Omental fat pad (tissue), 4 donors: ENCODE results near the gene PLEKHM3. TPM values are rescaled to one million over a fixed set of nuclear protein-coding genes. Genes with fewer than 3 reads are reported as not detected.

Source experiments
- ATAC-seq: fragments of 150-250 bp; one replicate; pipeline ENCODE4 v1.9.1; 2016; ENCODE audit warnings: mild to moderate bottlenecking, moderate library complexity; ENCODE audit not compliant: low FRiP score
- DNase-seq: peaks from one replicate; pipeline ENCODE4 v3.0.0-alpha.2; 2019; ENCODE audit warnings: low spot score
- total RNA-seq, 4 donors: library from RNA; depleted of rRNA; stranded (reverse); fragments of >200 nt; gene quantifications; one replicate each; pipeline ENCODE4 v1.1.0, GENCODE V29; 2016
- TF ChIP-seq, protein P1 (sequence below), 3 donors: fragments of 450-650 bp; IDR thresholded peaks; one replicate each; pipeline ENCODE4 v1.5.1; 2016 to 2017; ENCODE audit warnings: antibody characterized with exemption in 3 of 3, mild to moderate bottlenecking in 3 of 3, moderate library complexity in 2 of 3

PLEKHM3 gene
- total RNA-seq, 4 donors from 2014 or later, result 14.1 to 31.4 (median 24.2) TPM

- TF ChIP-seq, protein P1, sequence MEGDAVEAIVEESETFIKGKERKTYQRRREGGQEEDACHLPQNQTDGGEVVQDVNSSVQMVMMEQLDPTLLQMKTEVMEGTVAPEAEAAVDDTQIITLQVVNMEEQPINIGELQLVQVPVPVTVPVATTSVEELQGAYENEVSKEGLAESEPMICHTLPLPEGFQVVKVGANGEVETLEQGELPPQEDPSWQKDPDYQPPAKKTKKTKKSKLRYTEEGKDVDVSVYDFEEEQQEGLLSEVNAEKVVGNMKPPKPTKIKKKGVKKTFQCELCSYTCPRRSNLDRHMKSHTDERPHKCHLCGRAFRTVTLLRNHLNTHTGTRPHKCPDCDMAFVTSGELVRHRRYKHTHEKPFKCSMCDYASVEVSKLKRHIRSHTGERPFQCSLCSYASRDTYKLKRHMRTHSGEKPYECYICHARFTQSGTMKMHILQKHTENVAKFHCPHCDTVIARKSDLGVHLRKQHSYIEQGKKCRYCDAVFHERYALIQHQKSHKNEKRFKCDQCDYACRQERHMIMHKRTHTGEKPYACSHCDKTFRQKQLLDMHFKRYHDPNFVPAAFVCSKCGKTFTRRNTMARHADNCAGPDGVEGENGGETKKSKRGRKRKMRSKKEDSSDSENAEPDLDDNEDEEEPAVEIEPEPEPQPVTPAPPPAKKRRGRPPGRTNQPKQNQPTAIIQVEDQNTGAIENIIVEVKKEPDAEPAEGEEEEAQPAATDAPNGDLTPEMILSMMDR (IDR thresholded peaks at IDR 0.05), result no peak
- DNase-seq (no peak), ATAC-seq (no peak)
Measured at GRCh38 chr2:207819021-207819797, 206.1 kb downstream of the PLEKHM3 start.

GRCh38 chr2:207816546-207816945 lies 208.8 kb downstream of the PLEKHM3 start:
- no peak for ATAC-seq
- DNase-seq, result no peak
- TF ChIP-seq, protein P1 (IDR thresholded peaks at IDR 0.05), result no peak

DNA sequence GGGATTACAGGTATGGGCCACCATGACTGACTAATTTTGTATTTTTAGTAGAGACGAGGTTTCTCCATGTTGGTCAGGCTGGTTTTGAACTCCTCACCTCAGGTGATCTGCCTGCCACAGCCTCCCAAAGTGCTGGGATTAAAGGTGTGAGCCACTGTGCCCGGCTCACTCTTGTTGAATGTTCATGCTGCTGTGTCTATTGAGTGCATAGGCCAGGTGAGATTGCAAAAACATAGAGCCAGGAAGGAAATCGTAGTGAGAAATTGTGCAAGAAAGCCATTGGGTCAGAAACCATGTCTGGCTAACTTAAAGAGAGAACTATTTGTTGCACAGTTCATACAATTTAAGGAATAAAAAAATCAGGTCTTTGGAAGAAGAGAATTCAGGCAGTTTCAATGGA lies 210.1 kb downstream of the PLEKHM3 start:
- TF ChIP-seq, protein P1 (IDR thresholded peaks at IDR 0.05), result no peak
- DNase-seq, result no peak
- no peak for ATAC-seq

- ATAC-seq (no peak), DNase-seq (no peak)
- TF ChIP-seq, protein P1 (IDR thresholded peaks at IDR 0.05), result no peak
Measured at GRCh38 chr2:207813942-207814341, 211.4 kb downstream of the PLEKHM3 start.

DNA sequence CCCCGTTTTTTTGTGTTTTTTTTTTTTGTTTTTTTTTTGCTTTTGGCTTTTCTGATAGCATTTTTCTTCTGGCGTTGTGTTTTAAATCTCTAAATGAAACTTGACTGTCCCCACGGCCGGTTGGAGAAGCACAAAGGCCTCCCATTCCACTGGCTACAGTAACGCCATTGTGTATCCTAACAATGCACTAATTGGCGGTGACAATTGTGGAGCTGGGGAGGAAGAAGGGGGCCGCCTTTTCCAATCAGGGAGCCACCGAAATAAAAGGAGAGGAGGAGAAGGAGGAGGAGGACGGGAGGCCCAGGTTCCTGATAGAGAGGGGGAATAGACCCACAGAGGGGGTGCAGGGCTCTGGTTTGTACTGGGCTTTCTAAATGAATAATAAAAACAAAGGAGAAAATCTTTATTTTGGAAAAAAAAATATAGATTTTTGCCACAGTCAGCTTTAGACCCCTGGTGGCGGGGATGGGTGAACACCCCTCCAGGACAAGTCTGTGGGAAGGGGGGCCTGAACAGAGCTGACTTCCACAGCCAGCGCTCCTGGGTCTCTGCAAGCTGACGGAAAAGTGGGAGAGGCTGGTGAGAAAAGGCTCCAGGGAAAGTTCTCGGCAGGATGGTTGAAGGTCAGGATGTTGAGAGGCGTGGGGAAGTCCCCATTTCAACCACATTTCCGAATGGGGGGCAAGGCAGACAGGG lies 212.0 kb downstream of the PLEKHM3 start:
- DNase-seq (no peak), ATAC-seq (no peak)
- TF ChIP-seq, protein P1 (IDR thresholded peaks at IDR 0.05), result no peak

GRCh38 chr2:207812726-207813080 lies 212.6 kb downstream of the PLEKHM3 start:
- TF ChIP-seq, protein P1 (IDR thresholded peaks at IDR 0.05), result no peak
- no peak for ATAC-seq
- DNase-seq, result no peak
